Measurements from ENCODE around the gene ZNF750.
A peak's percentile ranks its signal among the peaks of the same experiment; 100 is the strongest.

ZNF750 gene

DNA sequence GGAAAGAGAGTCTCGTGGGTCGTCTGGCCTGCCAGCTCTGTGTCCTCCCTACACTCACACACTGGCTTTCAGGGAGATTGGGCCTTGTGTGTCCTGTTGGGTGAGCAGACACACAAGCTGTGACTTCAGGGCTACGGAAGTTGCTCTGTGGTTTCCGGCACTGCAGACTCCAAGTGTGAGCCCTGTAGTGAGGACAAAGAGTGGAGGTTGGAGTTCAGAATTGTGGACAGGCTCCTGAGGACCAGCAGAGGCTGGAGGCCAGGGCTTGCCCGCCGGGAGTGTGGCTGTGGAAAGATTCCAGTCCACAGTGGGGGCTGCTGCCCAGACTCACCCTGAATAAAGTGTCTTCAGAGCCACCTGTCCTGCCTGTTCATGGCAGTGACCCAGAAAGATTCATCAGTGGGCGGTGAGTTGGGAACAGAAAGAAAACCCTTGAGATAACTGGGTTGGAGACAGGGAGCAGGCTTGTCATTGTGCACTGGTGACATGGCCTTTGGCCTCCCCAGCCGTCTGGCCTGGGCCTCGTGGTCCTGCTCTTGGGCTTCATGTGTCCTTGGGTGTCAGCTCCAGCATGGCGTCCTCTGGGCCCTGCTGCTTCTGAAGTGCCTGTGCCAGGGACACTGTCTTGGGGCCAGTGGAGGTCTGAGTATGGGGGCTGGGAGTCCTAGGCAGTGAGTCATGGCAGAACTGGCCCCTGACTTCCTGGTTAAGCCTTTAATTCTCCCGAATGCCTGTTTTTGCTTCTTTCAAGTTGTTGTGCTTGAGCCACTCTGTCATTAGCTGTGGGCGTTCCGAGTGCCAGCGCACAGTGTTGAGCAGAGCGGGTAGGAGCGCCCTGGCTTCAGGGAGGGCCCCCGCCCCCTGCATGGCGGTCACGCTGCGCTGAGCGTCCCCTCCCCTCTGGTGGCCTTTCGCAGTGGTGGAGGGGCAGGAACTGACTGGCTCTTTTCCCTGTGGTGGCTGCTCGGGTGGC lies 19.9 kb upstream of the ZNF750 start:
- peak in 1 of 2 experiments; percentile 67 for DNase-seq (ENCODE audit: low read depth in 1 of 2, low spot score in 1 of 2)
- peak overlapping the region; percentile 68 for H3K27ac ChIP-seq (replicated peaks)
- no peak overlapping the region for H3K4me3 ChIP-seq (replicated peaks; ENCODE audit: insufficient read depth, low read length)
- TF ChIP-seq GABPA (IDR thresholded peaks at IDR 0.05; ENCODE audit: low read depth) (peak; percentile 43), SPI1 (IDR thresholded peaks at IDR 0.05; ENCODE audit: borderline replicate concordance, low read depth) (peak; percentile 3; the same call in 1 of the 2 replicates), POLR2AphosphoS5 (IDR thresholded peaks at IDR 0.05; ENCODE audit: low read depth) (peak; percentile 32)
- TF ChIP-seq, protein P1, sequence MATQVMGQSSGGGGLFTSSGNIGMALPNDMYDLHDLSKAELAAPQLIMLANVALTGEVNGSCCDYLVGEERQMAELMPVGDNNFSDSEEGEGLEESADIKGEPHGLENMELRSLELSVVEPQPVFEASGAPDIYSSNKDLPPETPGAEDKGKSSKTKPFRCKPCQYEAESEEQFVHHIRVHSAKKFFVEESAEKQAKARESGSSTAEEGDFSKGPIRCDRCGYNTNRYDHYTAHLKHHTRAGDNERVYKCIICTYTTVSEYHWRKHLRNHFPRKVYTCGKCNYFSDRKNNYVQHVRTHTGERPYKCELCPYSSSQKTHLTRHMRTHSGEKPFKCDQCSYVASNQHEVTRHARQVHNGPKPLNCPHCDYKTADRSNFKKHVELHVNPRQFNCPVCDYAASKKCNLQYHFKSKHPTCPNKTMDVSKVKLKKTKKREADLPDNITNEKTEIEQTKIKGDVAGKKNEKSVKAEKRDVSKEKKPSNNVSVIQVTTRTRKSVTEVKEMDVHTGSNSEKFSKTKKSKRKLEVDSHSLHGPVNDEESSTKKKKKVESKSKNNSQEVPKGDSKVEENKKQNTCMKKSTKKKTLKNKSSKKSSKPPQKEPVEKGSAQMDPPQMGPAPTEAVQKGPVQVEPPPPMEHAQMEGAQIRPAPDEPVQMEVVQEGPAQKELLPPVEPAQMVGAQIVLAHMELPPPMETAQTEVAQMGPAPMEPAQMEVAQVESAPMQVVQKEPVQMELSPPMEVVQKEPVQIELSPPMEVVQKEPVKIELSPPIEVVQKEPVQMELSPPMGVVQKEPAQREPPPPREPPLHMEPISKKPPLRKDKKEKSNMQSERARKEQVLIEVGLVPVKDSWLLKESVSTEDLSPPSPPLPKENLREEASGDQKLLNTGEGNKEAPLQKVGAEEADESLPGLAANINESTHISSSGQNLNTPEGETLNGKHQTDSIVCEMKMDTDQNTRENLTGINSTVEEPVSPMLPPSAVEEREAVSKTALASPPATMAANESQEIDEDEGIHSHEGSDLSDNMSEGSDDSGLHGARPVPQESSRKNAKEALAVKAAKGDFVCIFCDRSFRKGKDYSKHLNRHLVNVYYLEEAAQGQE (IDR thresholded peaks at IDR 0.05; ENCODE audit: insufficient replicate concordance, low read depth), result no peak
- TF ChIP-seq, protein P2, sequence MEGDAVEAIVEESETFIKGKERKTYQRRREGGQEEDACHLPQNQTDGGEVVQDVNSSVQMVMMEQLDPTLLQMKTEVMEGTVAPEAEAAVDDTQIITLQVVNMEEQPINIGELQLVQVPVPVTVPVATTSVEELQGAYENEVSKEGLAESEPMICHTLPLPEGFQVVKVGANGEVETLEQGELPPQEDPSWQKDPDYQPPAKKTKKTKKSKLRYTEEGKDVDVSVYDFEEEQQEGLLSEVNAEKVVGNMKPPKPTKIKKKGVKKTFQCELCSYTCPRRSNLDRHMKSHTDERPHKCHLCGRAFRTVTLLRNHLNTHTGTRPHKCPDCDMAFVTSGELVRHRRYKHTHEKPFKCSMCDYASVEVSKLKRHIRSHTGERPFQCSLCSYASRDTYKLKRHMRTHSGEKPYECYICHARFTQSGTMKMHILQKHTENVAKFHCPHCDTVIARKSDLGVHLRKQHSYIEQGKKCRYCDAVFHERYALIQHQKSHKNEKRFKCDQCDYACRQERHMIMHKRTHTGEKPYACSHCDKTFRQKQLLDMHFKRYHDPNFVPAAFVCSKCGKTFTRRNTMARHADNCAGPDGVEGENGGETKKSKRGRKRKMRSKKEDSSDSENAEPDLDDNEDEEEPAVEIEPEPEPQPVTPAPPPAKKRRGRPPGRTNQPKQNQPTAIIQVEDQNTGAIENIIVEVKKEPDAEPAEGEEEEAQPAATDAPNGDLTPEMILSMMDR (IDR thresholded peaks at IDR 0.05; ENCODE audit: insufficient read depth, low read length), result no peak
- no peaks in the 10 kb centered on the region for H3K27me3 ChIP-seq (ENCODE audit: insufficient read depth, poor library complexity, severe bottlenecking)

DNA sequence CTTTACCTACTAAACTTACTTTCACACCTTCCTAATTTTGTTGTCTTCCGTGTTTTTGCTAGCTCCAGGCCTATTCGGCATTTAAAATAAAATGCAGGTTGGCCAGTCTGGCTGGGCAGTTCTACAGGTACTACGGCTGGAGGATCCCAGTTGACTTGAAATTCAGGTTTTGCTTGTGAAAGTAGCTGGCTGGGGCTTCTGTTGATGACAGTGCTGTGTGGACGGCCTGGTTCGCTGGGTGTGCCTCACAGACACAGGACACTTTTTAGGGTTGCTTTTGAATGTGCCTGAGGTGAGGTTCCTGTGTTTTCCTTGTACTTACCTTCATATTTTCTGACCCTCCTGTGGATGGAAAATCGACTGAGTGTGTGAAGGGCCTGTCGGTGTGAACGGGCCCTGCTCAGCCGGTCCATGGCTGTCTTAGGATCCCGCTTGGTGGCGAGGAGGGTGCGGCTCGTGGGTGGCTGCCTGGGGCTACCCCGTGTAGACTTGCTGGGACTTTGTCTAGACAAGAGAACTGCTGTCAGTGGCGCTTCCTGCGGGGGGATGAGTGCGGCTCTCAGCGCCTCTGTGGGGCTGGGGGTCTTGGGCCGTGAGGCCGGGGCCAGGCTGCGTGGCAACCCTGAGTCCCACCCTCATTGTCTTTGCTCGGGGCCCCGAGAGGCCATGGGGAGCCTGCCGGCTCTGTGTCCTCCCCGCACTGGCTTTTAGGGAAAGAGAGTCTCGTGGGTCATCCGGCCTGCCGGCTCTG lies 18.7 kb upstream of the ZNF750 start:
- no peak overlapping the region for H3K4me3 ChIP-seq (replicated peaks; ENCODE audit: insufficient read depth, low read length)
- TF ChIP-seq GABPA (IDR thresholded peaks at IDR 0.05; ENCODE audit: low read depth), result no peak
- no peak for TF ChIP-seq POLR2AphosphoS5 (IDR thresholded peaks at IDR 0.05; ENCODE audit: low read depth)
- TF ChIP-seq, protein P2 (IDR thresholded peaks at IDR 0.05; ENCODE audit: insufficient read depth, low read length), result no peak
- TF ChIP-seq, protein P1 (IDR thresholded peaks at IDR 0.05; ENCODE audit: insufficient replicate concordance, low read depth), result no peak
- H3K27me3 ChIP-seq (ENCODE audit: insufficient read depth, poor library complexity, severe bottlenecking), result no peaks in the 10 kb centered on the region
- no peak for DNase-seq (ENCODE audit: low read depth in 1 of 2, low spot score in 1 of 2)
- H3K27ac ChIP-seq (replicated peaks), result no peak overlapping the region

DNA sequence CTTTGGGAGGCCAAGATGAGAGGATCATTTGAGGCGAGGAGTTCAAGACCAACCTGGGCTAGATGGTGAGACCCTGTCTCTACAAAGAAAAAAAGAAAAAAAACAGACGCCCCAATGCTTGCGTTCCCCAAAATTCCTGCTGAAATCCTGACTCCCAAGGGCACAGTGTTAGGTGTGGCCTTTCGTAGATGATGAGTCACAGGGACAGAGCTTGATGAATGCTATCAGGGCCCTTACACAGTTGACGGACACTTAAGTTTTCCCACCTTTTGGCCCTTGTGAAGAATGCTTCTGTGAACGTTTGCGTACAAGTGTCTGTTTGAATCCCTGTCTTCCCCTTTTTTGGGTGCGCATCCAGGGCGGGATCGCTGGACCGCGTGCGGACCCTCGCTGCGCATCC lies 16.5 kb upstream of the ZNF750 start:
- Histone ChIP-seq H3K27me3 (ENCODE audit: insufficient read depth, poor library complexity, severe bottlenecking) (no peaks in the 10 kb centered on the region), H3K4me3 (replicated peaks; ENCODE audit: insufficient read depth, low read length) (no peak overlapping the region), H3K27ac (replicated peaks) (no peak overlapping the region)
- TF ChIP-seq GABPA (IDR thresholded peaks at IDR 0.05; ENCODE audit: low read depth) (no peak), POLR2AphosphoS5 (IDR thresholded peaks at IDR 0.05; ENCODE audit: low read depth) (no peak), SPI1 (IDR thresholded peaks at IDR 0.05; ENCODE audit: borderline replicate concordance, low read depth) (no peak)
- TF ChIP-seq, protein P1 (IDR thresholded peaks at IDR 0.05; ENCODE audit: insufficient replicate concordance, low read depth), result no peak
- TF ChIP-seq, protein P2 (IDR thresholded peaks at IDR 0.05; ENCODE audit: insufficient read depth, low read length), result no peak
- no peak for DNase-seq (ENCODE audit: low read depth in 1 of 2, low spot score in 1 of 2)

Data from HL-60 (cell line).